ENCODE measurements around the gene NF1.

The NF1 gene

DNA sequence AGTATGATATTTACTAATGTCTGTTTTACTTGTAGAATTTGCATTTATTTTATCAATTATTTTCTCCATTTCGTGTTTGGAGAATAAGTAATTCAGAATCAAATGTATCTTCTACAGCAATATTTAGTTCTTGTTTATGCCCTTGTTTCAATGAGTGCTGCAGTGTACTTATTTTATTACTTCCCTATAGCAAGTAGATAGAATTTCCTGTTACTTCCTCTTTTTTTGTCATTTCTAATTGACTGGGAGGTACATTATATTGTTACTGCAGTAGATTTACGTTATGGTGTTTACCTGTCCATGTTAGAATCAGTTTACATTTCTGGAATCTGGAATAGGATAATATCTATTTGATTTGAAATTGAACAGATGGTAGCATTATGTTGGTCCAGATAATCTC lies 131.1 kb downstream of the NF1 start:
- CTCF ChIA-PET = interaction anchor here (3.2 kb wide), 1 partner anchor 11 kb away, joined by 18 read pairs; no protein-coding TSS in a partner anchor

DNA sequence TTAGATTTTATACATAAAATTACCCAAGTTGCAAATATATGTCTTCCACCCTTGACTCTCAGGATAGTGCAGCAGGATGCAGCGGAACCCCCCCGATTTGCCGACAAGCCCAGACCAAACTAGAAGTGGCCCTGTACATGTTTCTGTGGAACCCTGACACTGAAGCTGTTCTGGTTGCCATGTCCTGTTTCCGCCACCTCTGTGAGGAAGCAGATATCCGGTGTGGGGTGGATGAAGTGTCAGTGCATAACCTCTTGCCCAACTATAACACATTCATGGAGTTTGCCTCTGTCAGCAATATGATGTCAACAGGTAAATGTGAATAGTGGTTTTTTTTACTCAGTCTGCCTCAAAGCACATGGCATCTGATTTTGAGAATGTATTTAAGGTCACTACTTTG lies 131.6 kb downstream of the NF1 start:
- no peak for TF ChIP-seq CTCF (IDR thresholded peaks at IDR 0.05; ENCODE audit: control extremely low read depth, extremely low read depth, low read depth, missing control alignments)
- CTCF ChIA-PET = interaction anchor here (1.0 to 2.5 kb wide), 3 partner anchors 11 to 31 kb away, joined by 3 to 29 read pairs (median 3); no protein-coding TSS in a partner anchor
- POLR2A ChIA-PET = no interaction called here
- no peak for DNase-seq (ENCODE audit: extremely low spot score)

More for the DNA sequence above, 131.1 kb downstream of the NF1 start:
- POLR2A ChIA-PET = no interaction called here
- no peak for DNase-seq (ENCODE audit: extremely low spot score)
- no peak for TF ChIP-seq CTCF (IDR thresholded peaks at IDR 0.05; ENCODE audit: control extremely low read depth, extremely low read depth, low read depth, missing control alignments)

GRCh38 chr17:31226950-31227349 lies 132.2 kb downstream of the NF1 start:
- no peak for DNase-seq (ENCODE audit: extremely low spot score)
- TF ChIP-seq CTCF (IDR thresholded peaks at IDR 0.05; ENCODE audit: control extremely low read depth, extremely low read depth, low read depth, missing control alignments) = no peak
- CTCF ChIA-PET = interaction anchor here (1.0 to 2.5 kb wide), 3 partner anchors 11 to 30 kb away, joined by 3 to 29 read pairs (median 3); no protein-coding TSS in a partner anchor
- POLR2A ChIA-PET = no interaction called here

- CTCF ChIA-PET = no interaction called here
- POLR2A ChIA-PET = no interaction called here
- DNase-seq (ENCODE audit: extremely low spot score) = no peak
- no peak for TF ChIP-seq CTCF (IDR thresholded peaks at IDR 0.05; ENCODE audit: control extremely low read depth, extremely low read depth, low read depth, missing control alignments)
Observed at GRCh38 chr17:31231852-31232251, 137.1 kb downstream of the NF1 start.

- CTCF ChIA-PET = interaction anchor here (0.9 kb wide), 1 partner anchor 18 kb away, joined by 3 read pairs; no protein-coding TSS in a partner anchor
- DNase-seq (ENCODE audit: extremely low spot score) = no peak
- POLR2A ChIA-PET = no interaction called here
Observed at GRCh38 chr17:31235110-31235509, 140.3 kb downstream of the NF1 start.

DNA sequence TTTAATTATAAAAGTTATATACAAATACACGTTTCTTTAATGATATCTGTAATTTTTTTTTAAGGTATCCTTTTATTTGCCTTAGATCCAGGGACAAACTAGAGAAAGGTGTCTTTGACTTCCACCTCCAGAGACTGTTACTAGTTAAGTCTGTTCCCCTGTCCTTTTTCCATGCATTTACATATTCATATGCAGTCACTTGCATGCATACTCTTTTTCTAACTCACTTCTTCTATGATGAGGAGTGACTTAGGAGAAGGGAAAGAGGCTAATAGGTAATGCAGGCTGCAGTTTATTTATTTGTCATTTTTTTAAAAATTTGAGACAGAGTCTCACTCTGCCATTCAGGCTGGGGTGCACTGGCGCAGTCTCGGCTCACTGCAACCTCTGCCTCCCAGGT lies 141.4 kb downstream of the NF1 start:
- no peak for DNase-seq (ENCODE audit: extremely low spot score)
- no peak for TF ChIP-seq CTCF (IDR thresholded peaks at IDR 0.05; ENCODE audit: control extremely low read depth, extremely low read depth, low read depth, missing control alignments)
- POLR2A ChIA-PET = no interaction called here
- CTCF ChIA-PET = no interaction called here

More at GRCh38 chr17:31235110-31235509, 140.3 kb downstream of the NF1 start:
- TF ChIP-seq CTCF (IDR thresholded peaks at IDR 0.05; ENCODE audit: control extremely low read depth, extremely low read depth, low read depth, missing control alignments) = no peak

DNA sequence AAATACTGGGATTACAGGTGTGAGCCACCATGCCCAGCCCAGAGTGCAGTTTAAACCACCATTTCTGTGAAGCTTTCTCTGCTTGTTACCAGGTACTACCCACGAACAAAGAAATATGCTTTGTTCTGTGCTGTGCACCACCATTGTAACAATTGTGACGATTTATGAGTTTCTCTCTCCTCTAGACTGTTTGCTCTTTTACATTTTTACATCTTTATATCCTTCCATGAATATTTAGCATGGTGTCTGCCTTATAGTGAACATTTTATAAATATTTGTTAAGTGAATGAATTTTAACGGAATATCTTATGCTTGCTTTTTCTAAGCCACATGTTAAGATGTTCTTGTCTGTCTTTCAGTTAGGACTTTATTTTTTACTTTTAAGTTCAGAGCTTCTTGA lies 141.9 kb downstream of the NF1 start:
- no peak for TF ChIP-seq CTCF (IDR thresholded peaks at IDR 0.05; ENCODE audit: control extremely low read depth, extremely low read depth, low read depth, missing control alignments)
- no peak for DNase-seq (ENCODE audit: extremely low spot score)
- ChIA-PET POLR2A (no interaction called here), CTCF (no interaction called here)
